GM10248 (cell line): ENCODE measurements around the gene TRIP13.

Source experiments
- CTCF ChIA-PET: fragments of 300-600 bp; sonication (Branson Sonifier 250); formaldehyde crosslinking; extraction: SDS; loops from one replicate; lab custom pipeline; 2021; ENCODE audit warnings: antibody characterized with exemption; lab: Yijun Ruan, JAX
- POLR2A ChIA-PET: fragments of 350-650 bp; sonication (Branson Sonifier 250); formaldehyde crosslinking; extraction: SDS; loops from one replicate; lab custom pipeline; 2020; ENCODE audit warnings: antibody characterized with exemption; lab: Yijun Ruan, JAX
- DNase-seq: peaks from one replicate; pipeline ENCODE4 v3.0.0; 2012; ENCODE audit errors: extremely low spot score
- CTCF ChIP-seq: IDR thresholded peaks from 2 replicates; pipeline ENCODE4 v1.5.1; 2012; ENCODE audit warnings: mild to moderate bottlenecking, low read depth; ENCODE audit errors: extremely low read depth, missing control alignments, control extremely low read depth

The TRIP13 gene

DNA sequence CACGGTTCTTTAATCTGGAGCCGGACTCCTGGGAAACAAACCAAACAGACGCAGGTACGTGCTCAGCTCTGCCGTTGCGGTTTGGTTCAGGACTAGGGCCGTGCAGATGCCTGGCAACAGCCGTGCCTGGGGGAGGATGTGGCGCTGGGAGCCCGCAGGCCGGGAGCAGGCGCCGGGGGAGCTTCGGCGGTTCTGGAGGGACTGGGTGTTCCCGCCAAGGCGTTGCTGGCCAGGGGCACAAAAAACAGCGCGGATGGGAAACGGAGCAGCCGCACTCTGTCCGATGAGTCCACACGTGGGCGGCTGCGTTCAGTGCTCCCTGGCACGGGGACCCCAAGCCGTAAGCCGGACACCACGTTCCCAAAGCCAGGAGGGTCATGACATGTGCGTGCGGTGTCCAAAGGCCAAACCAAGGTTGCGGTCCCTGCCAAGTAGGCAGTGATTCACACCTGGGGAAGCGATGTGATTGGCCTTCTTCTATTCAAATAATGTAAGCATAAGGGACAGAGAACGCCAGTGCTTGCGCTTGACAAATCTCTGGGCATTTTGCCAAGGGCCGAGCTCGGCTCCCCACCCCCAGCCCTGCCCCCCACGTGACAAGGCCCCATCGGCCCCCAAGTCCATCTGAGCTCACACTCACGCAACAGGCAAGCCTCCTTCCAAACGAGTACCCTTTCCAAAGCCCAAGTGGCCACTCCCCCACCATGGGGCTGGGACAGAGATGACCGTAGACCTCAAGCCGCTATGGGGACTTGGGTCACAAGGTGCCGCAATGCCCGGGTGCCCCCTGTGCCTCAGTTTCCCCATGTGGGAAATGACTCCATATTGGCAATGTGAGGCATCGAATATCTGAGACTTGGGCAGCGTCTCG, 66.3 kb downstream of the TRIP13 start:
- ChIA-PET POLR2A (no interaction called here), CTCF (no interaction called here)
- no peak for DNase-seq
- no peak for TF ChIP-seq CTCF

DNA sequence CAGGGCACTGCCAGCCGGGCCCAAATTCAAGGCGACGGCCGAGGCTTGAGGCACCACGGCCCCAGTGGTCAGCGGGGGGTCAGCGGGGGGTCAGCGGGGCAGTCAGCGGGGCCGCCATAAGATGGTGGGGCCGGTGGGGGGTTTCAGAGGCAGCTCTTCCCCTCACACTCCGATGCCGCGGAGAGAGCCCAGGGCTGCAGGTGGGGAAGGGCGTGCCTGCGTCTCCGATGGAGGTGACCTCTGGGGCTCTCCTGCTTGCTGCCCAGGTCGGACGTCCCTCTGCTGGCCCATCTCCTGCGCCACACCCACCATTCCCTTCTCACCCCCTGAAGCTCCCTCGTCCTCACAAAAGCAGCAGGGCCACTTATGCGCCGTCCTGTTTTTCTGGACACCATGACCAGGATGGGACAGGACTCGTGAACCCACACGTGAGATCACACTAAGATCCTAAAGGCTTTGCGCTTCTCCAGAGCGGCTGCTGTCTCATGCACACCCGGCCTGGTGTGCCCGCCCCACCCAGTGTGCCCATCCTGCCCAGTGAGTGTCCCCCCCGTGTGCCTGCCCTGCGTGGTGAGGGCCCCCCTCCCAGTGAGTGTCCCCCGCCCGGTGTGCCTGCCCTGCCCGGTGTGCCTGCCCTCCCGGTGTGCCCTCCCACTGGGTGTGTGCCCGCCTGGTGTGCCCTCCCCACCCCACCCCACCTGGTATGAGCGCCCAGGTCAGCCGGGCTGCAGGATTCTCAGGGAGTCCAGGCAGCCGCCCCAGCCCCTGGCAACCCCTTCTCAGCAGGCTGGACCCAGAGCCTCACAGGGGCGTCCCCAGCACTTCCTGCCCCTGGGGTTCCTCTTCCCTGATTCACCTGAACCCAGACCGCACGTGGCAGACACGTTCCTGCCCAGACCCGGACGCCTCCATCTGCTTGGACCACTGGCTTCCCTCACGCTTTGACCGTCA, 67.2 kb downstream of the TRIP13 start:
- DNase-seq = no peak
- ChIA-PET CTCF (interaction anchor here (1.2 kb wide), 1 partner anchor 14 kb away, joined by 3 read pairs; no protein-coding TSS in a partner anchor), POLR2A (no interaction called here)
- TF ChIP-seq CTCF = no peak

DNA sequence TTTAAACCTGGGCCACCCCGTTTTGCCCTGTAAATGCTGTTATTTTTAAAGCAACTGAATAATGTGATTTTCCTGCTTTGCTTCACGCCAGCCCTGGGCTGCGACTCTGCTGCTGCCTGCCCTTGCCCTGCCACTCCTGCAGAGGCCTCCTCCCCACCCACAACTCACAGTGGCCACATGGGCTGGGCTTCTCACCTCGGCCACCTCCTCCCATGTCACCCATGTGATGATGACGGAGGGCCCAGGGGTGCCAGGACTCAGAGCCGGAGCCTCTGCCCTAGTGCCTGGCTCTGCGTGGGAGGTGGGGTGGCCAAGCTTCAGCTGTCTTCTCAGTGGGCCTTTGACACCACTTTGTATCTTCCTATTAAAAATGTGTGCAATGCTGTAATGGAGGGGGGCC, 67.9 kb downstream of the TRIP13 start:
- DNase-seq = no peak
- no peak for TF ChIP-seq CTCF
- ChIA-PET POLR2A (no interaction called here), CTCF (interaction anchor here (1.2 kb wide), 1 partner anchor 13 kb away, joined by 3 read pairs; no protein-coding TSS in a partner anchor)

DNA sequence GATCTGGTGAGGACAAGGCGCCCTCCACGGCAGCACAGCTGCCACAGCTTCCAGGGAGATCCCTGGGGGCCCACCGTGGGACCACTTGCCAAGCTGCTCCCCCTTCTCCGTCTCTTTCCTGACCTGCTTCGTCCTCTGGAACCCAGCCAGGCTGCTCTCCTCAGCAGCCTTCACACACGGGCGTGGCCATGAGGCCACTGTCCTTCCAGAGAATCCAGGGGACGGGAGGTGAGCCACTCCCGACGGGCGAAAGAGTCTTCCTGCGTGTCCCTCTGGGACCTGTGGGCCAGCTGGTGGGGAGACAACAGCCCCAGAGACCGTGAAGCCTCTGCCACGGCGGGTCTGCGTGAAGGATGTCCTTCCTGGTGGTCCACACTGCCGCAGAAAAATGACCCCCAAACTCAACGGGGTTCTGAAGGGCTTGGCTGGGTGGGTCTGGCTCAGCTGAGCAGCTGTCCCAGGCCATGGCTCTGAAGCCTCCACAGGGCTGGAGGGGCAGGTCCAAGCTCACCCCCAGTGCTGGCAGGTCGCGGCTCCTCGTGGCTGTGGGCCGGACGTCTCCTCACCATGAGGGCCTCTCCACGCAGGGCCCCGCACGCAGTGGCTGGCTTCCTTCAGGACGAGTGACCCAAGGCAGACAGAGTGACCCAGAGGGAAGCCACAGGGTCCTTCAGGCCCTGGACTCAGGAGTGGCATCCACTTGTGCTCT, 68.5 kb downstream of the TRIP13 start:
- no peak for TF ChIP-seq CTCF
- POLR2A ChIA-PET = no interaction called here
- CTCF ChIA-PET = interaction anchor here (1.2 kb wide), 1 partner anchor 12 kb away, joined by 3 read pairs; no protein-coding TSS in a partner anchor
- no peak for DNase-seq

- ChIA-PET CTCF (no interaction called here), POLR2A (no interaction called here)
- DNase-seq = no peak
- TF ChIP-seq CTCF = no peak
These were observed 69.1 kb downstream of the TRIP13 start for GRCh38 chr5:961711-962240.
